GM19397 (cell line): ENCODE measurements around the gene IQGAP3.
"Not testable (repeated sequence)": the region's sequence is repeated elsewhere in the genome, so short reads cannot be mapped to it uniquely, and the experiment has no call there.

Experiments used
- ATAC-seq: cut with Tn5 transposase; IDR thresholded peaks from one replicate; pipeline ENCODE4 v1.9.1; 2021; ENCODE audit warnings: mild to moderate bottlenecking, moderate library complexity; ENCODE audit not compliant: unreplicated experiment

IQGAP3 gene

GRCh38 chr1:156571261-156571852 is 1.0 kb downstream of the IQGAP3 start:
- no peak for ATAC-seq

GRCh38 chr1:156566436-156566835 is 5.9 kb downstream of the IQGAP3 start:
- no peak for ATAC-seq

- no peak for ATAC-seq
Measured at GRCh38 chr1:156565519-156565918, 6.8 kb downstream of the IQGAP3 start.

DNA sequence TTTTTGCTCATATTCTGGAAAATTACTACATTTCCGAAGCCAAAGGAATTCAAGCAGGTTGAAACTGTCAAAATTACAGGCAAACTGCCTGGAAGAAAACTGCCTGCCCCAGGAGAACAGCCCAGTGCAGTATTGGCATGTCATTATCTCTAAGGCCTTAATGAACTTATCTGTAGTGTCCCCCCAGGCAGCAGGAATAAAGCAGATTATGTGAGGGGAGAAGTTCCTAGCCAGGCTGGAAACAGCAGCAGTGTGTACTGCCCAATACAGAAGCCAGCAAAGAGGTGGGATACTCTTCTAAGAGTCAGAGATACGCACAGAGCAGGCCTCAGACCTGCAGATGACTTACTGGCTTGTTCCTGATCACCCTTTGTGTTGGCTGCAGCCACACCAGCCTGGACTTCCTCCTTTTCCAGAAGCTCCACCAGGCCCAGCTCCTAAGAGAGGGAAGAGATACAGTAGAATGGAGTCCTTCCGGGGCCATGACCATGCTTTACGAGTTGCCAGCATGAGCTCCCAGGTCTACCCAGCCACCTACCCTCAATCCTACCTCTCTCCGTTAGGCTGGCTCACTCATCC is 11.7 kb downstream of the IQGAP3 start:
- no peak for ATAC-seq

DNA sequence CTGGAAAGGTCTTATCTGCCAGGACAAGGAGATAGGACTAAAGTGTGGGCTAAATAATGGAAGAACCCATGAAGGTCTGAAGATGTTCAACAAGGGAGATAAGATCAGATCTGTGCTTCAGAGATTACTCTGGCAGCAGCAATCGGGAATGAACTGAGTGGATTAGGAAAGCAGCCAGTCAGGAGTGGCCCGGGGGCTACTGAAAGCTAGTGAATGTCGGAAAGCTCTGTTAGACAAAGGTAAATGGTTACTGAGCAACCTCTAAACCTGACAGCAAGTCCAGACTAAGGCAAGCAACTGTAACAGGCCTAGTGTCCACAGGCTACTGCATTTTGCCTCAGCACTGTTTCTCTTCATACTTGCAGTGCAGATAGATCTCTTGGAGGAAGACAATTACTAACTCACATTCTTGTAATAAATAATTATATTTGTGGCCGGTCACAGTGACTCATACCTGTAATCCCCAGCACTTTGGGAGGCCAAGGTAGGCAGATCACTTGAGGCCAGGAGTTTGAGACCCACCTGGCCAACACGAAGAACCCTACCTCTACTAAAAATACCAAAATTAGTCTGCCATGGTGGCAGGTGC is 12.5 kb downstream of the IQGAP3 start:
- ATAC-seq, result no peak

GRCh38 chr1:156559086-156559796 is 13.1 kb downstream of the IQGAP3 start:
- ATAC-seq, result no peak

GRCh38 chr1:156556354-156556753 is 16.0 kb downstream of the IQGAP3 start:
- ATAC-seq, result no peak

- no peak for ATAC-seq
Measured at GRCh38 chr1:156555715-156556114, 16.6 kb downstream of the IQGAP3 start.

DNA sequence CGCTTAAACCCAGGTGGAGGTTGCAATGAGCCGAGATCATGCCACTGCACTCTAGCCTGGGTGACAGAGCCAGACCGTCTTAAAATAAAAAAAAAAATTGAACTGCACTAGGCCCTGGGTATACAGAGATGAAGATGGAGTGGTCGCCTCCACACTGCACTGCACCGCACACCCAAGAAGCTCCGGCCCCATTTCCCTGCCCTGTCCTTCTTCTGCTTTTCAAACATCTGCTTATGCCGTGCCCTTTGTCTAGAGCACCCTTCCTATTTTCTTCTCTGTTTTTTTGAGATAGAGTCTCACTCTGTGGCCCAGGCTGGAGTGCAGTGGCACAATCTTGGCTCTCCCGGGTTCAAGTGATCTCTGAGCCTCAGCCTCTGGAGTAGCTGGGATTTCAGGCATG is 17.4 kb downstream of the IQGAP3 start:
- no peak for ATAC-seq

DNA sequence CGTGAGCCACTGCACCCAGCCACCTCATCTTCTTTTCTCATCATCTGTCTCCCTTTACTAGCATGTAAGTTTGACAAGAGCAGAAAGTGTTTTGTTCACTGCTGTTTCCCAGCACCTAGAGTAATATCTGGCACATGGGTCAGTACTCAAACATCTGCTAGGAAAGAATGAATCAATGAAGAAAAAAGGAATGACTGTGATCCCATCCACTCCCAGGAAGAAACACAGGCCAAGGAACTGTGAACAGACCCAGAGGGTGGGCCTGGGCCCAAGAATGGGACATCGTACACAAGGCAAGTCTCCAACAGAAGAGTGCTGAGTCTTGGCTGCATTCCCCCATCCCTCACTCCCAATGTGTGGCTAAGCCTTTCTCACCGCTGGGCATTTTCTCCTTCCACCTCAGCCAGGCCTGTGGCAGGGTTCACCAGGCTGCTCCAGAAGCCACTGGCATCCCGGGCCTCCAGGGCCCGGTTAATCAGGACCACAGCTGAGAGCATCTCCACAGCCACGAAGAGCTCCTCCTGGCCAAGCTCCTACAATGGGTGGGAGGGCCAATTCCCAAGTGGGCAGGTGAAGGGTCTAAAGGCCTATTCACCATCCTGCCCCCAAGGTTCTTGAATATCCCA is 18.4 kb downstream of the IQGAP3 start:
- no peak for ATAC-seq

GRCh38 chr1:156552937-156553336 is 19.4 kb downstream of the IQGAP3 start:
- not testable (repeated sequence) for ATAC-seq

- ATAC-seq, result no peak
Measured at GRCh38 chr1:156552518-156552917, 19.8 kb downstream of the IQGAP3 start.

DNA sequence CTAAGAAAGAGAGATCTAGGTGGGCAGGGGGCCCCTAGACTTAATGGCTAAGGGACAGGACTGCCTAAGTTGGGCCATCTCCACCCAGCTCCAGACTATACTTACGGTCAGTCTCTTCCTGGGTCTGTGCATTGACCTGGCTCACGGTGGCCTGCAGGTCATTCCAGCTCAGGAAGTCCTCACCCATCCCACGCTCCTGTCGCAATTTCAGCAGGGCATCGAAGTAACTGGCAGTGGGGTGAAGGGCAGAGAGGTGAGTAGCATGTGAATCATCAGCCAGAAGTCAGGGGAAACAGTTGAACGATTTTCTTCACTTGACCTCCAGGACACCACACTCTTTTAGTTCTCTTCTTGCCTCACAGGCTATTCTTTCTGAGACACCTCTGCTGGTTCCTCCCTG is 20.5 kb downstream of the IQGAP3 start:
- ATAC-seq, result no peak

- ATAC-seq, result no peak
Measured at GRCh38 chr1:156551066-156551643, 21.2 kb downstream of the IQGAP3 start.

DNA sequence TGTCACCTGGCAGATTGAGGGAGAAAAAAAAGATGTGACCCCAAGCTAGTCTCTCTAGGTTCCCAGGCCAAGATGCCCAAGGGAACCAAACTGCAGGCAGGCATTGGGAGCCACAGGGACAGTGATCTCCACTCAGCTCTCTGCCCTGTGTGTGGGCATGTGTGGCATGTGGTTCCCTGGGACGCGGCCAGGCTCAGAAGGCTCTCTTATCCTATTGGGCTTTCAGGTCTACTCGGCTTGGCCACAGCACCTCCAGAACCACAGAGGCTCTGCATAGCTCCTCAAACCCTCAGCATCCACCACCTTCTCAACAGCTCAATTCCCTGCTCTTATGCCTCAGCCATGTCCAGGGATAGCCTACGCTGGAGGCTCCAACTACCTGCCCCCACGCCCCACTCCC is 22.0 kb downstream of the IQGAP3 start:
- no peak for ATAC-seq

DNA sequence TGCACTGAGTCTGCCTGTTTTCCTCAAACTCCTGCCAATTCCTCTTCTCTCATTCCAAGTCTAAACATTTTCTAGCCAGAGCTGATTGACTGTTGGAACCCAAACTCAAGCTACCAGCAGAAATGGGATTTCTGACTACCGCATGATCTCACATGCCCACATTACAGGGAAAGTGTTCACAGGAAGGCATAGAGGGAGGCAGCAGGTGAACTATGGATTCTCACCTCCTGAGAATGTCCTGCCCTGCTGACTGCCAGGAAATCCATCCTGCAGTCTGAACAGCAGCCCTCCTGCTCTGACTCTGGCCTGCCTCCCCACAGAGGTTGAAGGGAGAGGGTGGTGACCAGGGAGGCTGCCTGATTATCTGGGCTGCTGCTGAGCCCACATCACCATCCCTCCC is 22.5 kb downstream of the IQGAP3 start:
- ATAC-seq, result no peak

DNA sequence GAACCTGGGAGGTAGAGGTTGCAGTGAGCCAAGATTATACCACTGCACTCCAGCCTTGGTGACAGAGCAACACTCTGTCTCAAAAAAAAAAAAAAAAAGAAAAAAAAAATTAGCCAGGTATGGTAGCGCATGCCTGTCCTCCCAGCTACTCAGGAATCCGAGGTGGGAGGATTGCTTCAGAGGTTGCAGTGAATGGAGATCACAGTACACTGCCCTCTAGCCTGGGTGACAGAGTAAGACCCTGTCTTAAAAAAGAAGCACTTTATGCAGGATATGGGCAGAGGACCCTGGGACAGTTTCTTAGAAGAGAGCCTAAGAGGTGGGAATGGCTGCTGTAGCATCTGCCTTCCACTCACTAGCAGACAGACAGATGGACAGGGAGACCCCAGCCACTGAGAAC is 23.0 kb downstream of the IQGAP3 start:
- ATAC-seq, result no peak

GRCh38 chr1:156547982-156548381 is 24.4 kb downstream of the IQGAP3 start:
- no peak for ATAC-seq

GRCh38 chr1:156547434-156547833 is 24.9 kb downstream of the IQGAP3 start:
- no peak for ATAC-seq

- no peak for ATAC-seq
Measured at GRCh38 chr1:156546267-156546666, 26.1 kb downstream of the IQGAP3 start.

DNA sequence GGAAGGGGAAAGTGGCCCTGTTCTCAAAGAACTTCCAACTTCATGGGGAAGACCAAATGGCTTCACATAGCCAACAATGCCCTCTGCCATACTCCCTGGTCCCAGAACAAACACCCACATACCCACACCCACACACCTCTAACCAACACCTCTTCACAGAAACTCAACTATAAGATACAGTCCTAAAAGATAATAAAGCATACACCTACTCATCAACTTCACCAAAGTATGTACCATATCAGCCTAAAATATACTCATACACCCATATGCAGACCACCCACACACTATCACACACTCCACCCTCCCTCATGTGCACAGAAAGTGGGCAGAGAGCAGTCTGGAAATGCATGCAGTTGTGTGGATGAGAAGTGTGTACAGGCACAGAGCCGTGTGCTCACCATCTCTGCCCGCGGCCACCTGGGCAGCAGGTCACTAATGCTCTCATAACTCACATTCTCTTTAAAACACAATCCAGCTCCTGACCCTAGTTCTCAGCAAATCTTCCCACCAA is 27.7 kb downstream of the IQGAP3 start:
- ATAC-seq, result no peak
